Activated effector memory CD4-positive, alpha-beta T cell treated with anti-CD3 and anti-CD28 coated beads, Interleukin-2, amount 50 U/mL, for 16 hours (primary cell): ENCODE results near the gene CLCN2.

Experiments
- DNase-seq: peaks from one replicate; pipeline ENCODE4 v3.0.0-alpha.2; 2020

The CLCN2 gene

DNA sequence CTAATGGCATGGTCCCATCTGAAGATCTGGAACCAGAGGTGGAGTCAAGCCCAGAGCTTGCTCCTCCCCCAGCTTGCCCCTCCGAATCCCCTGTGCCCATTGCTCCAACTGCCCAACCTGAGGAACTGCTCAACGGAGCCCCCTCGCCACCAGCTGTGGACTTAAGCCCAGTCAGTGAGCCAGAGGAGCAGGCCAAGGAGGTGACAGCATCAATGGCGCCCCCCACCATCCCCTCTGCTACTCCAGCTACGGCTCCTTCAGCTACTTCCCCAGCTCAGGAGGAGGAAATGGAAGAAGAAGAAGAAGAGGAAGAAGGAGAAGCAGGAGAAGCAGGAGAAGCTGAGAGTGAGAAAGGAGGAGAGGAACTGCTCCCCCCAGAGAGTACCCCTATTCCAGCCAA is 39.7 kb downstream of the CLCN2 start:
- DNase-seq: no peak

GRCh38 chr3:184320104-184320445 is 41.3 kb downstream of the CLCN2 start:
- DNase-seq: peak; percentile 80

GRCh38 chr3:184317201-184317600 is 44.2 kb downstream of the CLCN2 start:
- DNase-seq: no peak

DNA sequence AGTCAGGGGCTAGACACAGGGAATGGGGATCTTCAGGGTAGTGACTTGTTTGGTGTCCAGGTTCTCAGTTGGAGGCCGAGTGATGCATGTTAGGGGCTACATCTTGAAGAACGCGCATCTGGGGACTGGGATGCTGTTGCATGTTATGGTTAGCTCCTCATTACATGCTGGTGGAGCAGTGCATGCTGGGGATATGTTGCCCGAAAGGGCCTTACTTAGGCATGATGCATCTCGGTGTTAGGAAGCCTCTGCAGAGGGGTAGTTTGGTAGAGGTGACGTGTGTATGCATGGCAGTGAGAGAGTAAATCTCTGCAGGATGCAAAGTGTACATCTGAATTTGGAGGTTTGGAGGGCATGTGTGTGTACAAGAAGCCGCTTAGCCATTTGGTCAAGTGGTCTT is 44.6 kb downstream of the CLCN2 start:
- DNase-seq: no peak

GRCh38 chr3:184315871-184316661 is 45.3 kb downstream of the CLCN2 start:
- peak; percentile 67 for DNase-seq

DNA sequence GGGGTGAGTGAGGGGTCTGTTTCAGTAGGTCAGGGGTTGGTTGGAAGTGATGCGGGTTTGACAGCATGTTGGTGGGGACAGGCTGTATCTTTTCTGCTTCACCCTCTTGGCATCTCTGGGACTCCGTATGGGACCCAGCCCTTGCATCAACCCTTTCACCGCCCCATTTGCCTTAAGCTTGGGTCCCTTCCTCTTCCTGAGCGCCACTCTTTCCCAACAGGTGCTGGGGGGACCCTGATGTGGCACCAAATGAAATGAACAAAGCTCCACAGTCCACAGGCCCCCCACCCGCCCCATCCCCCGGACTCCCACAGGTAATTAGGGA is 45.9 kb downstream of the CLCN2 start:
- DNase-seq: no peak

DNA sequence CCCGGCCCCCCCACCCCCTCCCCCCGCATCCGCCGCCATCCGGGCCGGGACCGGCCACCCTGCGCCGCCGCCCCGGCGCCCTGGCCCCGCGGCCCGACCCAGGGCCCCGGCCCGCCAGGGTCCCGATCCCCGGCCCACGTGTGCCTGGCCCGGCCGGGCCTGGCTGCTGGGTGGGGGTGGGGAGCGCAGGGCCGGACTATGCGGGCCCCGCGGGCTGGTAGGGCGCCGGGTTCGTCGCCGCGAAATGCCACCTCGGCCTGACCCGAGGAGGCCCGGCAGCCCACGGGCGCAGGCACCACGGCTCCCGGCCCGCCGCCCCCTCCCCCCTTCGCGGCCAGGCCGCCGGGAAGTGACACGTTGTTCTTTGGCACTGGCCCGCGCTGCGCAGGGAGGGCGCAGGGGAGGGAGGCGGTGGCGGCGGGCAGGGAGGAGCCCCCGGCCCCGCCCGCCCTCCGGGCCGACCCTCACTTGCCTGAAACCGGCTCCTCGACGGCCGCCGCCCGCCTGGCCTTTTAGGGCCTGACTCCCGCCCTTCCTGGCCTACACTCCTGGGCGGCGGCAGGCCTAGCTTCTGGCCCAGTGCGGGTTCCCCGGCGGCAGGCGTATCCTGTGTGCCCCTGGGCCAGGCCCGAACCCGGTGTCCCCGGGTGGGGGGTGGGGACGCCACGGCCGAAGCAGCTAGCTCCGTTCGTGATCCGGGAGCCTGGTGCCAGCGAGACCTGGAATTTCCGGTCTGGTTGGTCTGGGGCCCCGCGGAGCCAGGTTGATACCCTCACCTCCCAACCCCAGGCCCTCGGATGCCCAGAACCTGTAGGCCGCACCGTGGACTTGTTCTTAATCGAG is 46.5 kb downstream of the CLCN2 start:
- DNase-seq: peak; percentile 89

DNA sequence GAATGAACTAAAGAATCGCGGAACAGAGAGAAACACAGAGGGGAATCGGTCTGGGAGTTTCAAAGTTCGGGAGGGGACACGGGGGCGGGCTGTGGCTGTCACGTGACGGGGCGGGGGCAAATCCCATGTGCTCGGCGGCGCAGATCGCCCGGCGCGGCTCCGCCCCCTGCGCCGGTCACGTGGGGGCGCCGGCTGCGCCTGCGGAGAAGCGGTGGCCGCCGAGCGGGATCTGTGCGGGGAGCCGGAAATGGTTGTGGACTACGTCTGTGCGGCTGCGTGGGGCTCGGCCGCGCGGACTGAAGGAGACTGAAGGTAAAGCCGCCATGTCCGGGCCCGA is 47.1 kb downstream of the CLCN2 start, which contains the start of gene EIF4G1:
Gene EIF4G1, plus strand, starts transcription at position 244 of the 337 bp plus-strand sequence. CDS start 1,191 bp downstream, outside the sequence.
- peak; percentile 97 for DNase-seq

DNA sequence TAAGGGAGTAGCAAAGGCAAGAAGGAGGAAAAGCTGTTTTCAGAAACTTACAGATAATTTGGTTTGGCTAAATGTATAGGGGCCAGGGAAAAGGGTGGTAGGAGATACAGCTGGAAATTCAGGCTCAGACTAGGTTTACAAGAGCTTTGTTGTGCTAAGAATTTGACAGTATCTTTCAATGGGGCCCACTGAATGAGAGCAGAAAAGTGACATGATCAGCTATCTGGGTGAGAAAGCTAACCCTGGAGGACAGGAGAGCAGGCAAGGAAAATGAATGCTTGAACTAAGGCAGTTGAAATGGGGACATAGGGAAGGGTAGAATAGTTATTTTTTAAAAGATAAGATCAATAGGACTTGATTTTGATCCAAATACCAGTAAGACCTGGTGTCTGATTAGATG is 49.8 kb downstream of the CLCN2 start:
- no peak for DNase-seq

DNA sequence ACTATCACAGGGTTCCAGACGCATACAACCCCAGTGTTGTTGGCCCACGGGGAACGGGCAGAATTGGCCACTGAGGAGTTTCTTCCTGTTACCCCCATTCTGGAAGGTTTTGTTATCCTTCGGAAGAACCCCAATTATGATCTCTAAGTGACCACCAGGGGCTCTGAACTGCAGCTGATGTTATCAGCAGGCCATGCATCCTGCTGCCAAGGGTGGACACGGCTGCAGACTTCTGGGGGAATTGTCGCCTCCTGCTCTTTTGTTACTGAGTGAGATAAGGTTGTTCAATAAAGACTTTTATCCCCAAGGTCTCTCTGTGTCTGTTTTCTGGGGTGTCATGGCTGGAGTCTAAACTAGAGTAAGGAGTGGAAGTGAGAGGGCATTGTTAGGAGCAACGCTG is 52.7 kb downstream of the CLCN2 start:
- DNase-seq: no peak

- no peak for DNase-seq
Observed at GRCh38 chr3:184307915-184308314, 53.5 kb downstream of the CLCN2 start.

- no peak for DNase-seq
Observed at GRCh38 chr3:184306341-184306972, 54.9 kb downstream of the CLCN2 start.

DNA sequence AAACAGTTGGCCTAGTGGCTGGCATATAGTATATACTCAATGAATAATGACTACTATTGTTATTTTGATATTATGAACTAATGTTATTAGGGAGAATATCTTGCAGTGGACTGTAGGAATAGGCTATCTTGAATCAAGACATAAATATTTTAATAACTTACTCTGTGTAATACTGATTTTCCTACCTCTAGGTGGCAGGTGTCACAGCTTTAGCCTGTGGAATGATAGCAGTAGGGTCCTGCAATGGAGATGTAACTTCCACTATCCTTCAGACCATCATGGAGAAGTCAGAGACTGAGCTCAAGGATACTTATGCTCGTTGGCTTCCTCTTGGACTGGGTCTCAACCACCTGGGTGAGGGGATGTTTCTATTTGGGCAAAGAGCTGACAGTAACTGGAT is 55.8 kb downstream of the CLCN2 start:
- no peak for DNase-seq

GRCh38 chr3:184300378-184300720 is 61.1 kb downstream of the CLCN2 start:
- no peak for DNase-seq

DNA sequence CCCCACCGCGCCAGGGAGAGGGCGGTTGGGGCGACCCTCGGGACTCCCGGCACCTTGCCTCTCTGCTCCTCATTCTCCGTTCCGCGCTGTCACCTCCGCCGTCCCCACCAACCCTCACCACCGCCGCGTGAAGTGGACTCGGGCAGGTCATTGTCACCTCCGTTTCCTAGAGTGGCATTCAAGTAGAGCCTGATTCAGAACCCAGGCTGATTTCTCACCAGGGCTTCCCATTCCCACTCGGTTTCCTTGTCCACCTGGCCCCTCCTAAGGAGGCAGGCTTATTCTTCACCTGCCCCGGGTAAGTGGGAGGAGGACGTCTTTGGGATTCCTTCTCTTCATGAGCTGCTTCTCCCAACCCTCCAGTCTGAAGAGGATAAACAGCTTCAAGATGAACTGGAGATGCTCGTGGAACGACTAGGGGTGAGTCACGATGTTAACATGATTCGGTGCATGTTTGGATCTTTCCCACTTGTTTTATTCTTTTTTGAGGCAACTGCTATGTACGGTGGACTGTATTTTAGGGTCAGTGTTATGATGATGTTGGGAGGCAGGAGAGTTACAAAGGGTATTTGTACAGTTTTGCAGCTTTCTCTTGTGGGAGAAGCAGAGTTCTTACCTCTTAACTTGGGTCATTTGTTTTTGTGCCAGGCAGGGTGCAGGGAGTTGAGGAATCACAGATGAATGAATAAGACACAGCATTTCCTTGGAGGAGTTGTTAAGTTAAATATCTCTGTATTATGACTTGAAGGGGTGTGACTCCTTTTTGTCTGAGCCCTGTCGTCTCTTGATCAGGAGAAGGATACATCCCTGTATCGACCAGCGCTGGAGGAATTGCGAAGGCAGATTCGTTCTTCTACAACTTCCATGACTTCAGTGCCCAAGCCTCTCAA is 61.7 kb downstream of the CLCN2 start:
- no peak for DNase-seq

DNA sequence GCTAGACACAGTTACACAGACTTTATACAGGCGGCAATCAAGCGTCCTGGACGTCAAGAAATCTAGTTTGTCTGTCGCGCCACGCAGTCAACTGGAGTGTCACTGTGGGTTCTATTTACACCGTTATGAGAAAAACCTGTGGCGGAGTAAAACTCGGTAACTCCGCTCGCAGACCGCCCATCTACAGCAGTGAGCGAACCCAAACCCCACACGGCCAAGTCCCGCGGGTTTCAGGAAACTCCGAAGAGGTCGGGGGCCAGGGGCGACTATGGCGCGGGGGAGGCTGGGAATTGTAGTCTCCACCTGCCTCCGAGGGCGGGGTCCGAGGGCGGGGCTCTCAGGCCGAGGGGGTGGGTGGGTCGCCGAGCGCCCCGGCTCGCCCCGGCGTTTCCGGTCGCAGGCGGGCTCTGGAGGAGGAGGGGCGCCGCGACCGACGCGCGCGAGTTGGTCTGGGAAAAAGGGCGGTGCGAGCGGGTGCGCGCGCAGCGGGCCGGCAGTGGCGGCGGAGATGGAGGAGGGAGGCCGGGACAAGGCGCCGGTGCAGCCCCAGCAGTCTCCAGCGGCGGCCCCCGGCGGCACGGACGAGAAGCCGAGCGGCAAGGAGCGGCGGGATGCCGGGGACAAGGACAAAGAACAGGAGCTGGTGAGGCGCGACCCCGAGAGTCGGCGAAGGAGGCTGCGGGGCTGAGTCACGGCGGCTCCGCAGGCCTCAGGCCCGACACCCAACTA is 62.5 kb downstream of the CLCN2 start, which contains the start of gene PSMD2:
Gene PSMD2, plus strand, starts transcription at position 483 of the 729 bp plus-strand sequence. Its CDS starts 26 bp downstream, at position 509.
- DNase-seq: peak; percentile 99

DNA sequence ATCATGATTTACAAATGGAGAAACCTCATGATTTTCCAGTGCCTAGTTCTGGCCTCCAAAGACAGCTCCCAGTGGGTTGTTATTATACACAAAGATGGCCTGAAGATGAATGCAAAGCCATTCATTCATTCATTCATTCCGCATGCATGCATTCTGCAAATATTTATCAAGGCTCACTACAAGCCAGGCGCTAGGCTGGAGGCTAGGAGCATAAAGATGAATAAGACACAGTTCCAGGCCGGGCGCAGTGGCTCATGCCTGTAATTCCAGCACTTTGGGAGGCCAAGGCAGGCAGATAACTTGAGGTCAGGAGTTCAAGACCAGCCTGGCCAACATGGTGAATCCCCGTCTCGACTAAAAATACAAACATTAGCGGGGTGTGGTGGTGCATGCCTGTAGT is 64.8 kb downstream of the CLCN2 start:
- no peak for DNase-seq
